K562 (cell line): ENCODE results near the gene PIH1D1. TPM values are rescaled to one million over a fixed set of nuclear protein-coding genes. Genes with fewer than 3 reads are reported as not detected.

Source experiments
- BRCA1 ChIP-seq, 2 experiments: fragments of 450-650 bp in 1 of 2; sonication (generic) in 1 of 2; formaldehyde crosslinking in 1 of 2; IDR thresholded peaks; 2 replicates each; pipeline versions ENCODE4 v1.5.0 to v1.6.1; 2017 to 2020; ENCODE audit warnings: mild to moderate bottlenecking in 1 of 2, missing genetic modification reagents in 1 of 2
- CAMTA2 ChIP-seq: fragments of 250-450 bp; sonication (Bioruptor Pico); conservative IDR thresholded peaks from 2 replicates; pipeline ENCODE4 v1.5.1; 2022
- EGR1 ChIP-seq: fragments of 450-650 bp; conservative IDR thresholded peaks from 2 replicates; pipeline ENCODE4 v1.6.1; 2017; ENCODE audit warnings: mild to moderate bottlenecking
- EP400 ChIP-seq: fragments of 450-650 bp; IDR thresholded peaks from 2 replicates; pipeline ENCODE4 v1.6.1; 2017; ENCODE audit warnings: antibody characterized with exemption, mild to moderate bottlenecking, moderate library complexity
- HMGN3 ChIP-seq: IDR thresholded peaks from 2 replicates; pipeline ENCODE4 v1.6.1; 2011; ENCODE audit warnings: borderline replicate concordance, low read depth, mild to moderate bottlenecking, mixed read lengths, low read length; ENCODE audit not compliant: insufficient read length; ENCODE audit errors: extremely low read depth
- MYBL2 ChIP-seq, 2 experiments: fragments of 450-650 bp in 1 of 2; sonication (generic) in 1 of 2; formaldehyde crosslinking in 1 of 2; IDR thresholded peaks; 2 replicates each; pipeline versions ENCODE4 v1.6.1 to v1.8.1; 2017 to 2022; ENCODE audit warnings: borderline replicate concordance in 1 of 2, inconsistent platforms in 1 of 2, low read depth in 1 of 2, mild to moderate bottlenecking in 1 of 2, missing genetic modification reagents in 1 of 2, moderate library complexity in 1 of 2
- NCOA4 ChIP-seq: fragments of 450-650 bp; IDR thresholded peaks from 2 replicates; pipeline ENCODE4 v1.6.1; 2018; ENCODE audit warnings: mild to moderate bottlenecking; ENCODE audit not compliant: partially characterized antibody
- NCOA6 ChIP-seq: fragments of 450-650 bp; IDR thresholded peaks from 2 replicates; pipeline ENCODE4 v1.6.1; 2017; ENCODE audit warnings: mild to moderate bottlenecking
- NFE2L1 ChIP-seq: fragments of 450-650 bp; IDR thresholded peaks from 2 replicates; pipeline ENCODE4 v1.6.1; 2016; ENCODE audit warnings: missing genetic modification characterization, low read depth, mild to moderate bottlenecking, missing compliant biosample characterization, moderate library complexity, borderline replicate concordance
- RBM15 ChIP-seq: fragments of 200-400 bp; formaldehyde crosslinking; IDR thresholded peaks from 2 replicates; pipeline ENCODE4 v1.6.1; 2018; ENCODE audit warnings: mild to moderate bottlenecking, low read length, moderate library complexity; ENCODE audit not compliant: insufficient read depth
- SREBF1 ChIP-seq: fragments of 150-350 bp; IDR thresholded peaks from 2 replicates; pipeline ENCODE4 v1.6.1; 2014; ENCODE audit warnings: antibody characterized with exemption, low read depth, low read length, borderline replicate concordance
- ZC3H8 ChIP-seq: fragments of 450-650 bp; IDR thresholded peaks from 2 replicates; pipeline ENCODE4 v1.6.1; 2017
- ZNF644 ChIP-seq: fragments of 200-800 bp; sonication (Bioruptor generic); IDR thresholded peaks from 2 replicates; pipeline ENCODE4 v1.6.1; 2016; ENCODE audit warnings: low read depth, missing genetic modification characterization, missing compliant biosample characterization
- ZNF77 ChIP-seq: fragments of 250-450 bp; sonication (Bioruptor Pico); IDR thresholded peaks from 2 replicates; pipeline ENCODE4 v1.5.0; 2020
- polyA plus RNA-seq, 8 experiments: library from polyadenylated mRNA; depleted of rRNA in 4 of 8; stranded (reverse) in 5 of 8; unstranded in 3 of 8; fragments of >200 nt; fragmentation: Nextera tagmentation in 2 of 8; fragmentation: Illumina TruSeq in 1 of 8; extraction: Ambion mirVana in 2 of 8; extraction: Trizol in 1 of 8; gene quantifications; 2 replicates each; pipeline versions ENCODE4 v1.2.1 to v1.2.3, GENCODE V29; 2011 to 2014; ENCODE audit warnings: inconsistent platforms in 1 of 8, missing spikeins in 1 of 8
- total RNA-seq, 7 experiments: library from RNA; depleted of rRNA in 6 of 7; stranded (reverse); fragments of >200 nt in 6 of 7; fragmentation: Illumina TruSeq in 2 of 7; extraction: Trizol in 2 of 7; gene quantifications; 2 replicates each; pipeline versions ENCODE4 v1.2.1 to v1.2.3, GENCODE V29; 2011 to 2021; ENCODE audit warnings: low replicate concordance in 1 of 7
- TF ChIP-seq, protein P1 (sequence below), 2 experiments: fragments of 250-450 bp in 1 of 2; fragments of 450-650 bp in 1 of 2; sonication (Bioruptor Pico) in 1 of 2; IDR thresholded peaks; 2 replicates each; pipeline versions ENCODE4 v1.6.1 to v1.8.0; 2016 to 2021; ENCODE audit warnings: mild to moderate bottlenecking in 2 of 2, moderate library complexity in 2 of 2, missing compliant biosample characterization in 1 of 2, missing genetic modification characterization in 1 of 2
- TF ChIP-seq, protein P2 (sequence below): fragments of 450-650 bp; IDR thresholded peaks from 2 replicates; pipeline ENCODE4 v1.7.1; 2018; ENCODE audit warnings: mild to moderate bottlenecking, low read depth; ENCODE audit not compliant: partially characterized antibody
- TF ChIP-seq, protein P3 (sequence below): fragments of 450-650 bp; formaldehyde crosslinking; IDR thresholded peaks from 2 replicates; pipeline ENCODE4 v1.4.0; 2022; ENCODE audit warnings: mild to moderate bottlenecking, moderate library complexity
- TF ChIP-seq, protein P4 (sequence below): fragments of 450-650 bp; formaldehyde crosslinking; IDR thresholded peaks from 2 replicates; pipeline ENCODE4 v1.4.0; 2022; ENCODE audit warnings: missing genetic modification characterization
- TF ChIP-seq, protein P5 (sequence below), 3 experiments: IDR thresholded peaks in 2 of 3; conservative IDR thresholded peaks in 1 of 3; 2 replicates each; pipeline ENCODE4 v1.5.1; 2011 to 2012; ENCODE audit warnings: low read length in 3 of 3, mild to moderate bottlenecking in 3 of 3, control low read depth in 2 of 3, improper control_type of control experiment in 1 of 3, inconsistent platforms in 1 of 3, low read depth in 1 of 3, mixed read lengths in 1 of 3, moderate library complexity in 1 of 3; ENCODE audit not compliant: insufficient read depth in 2 of 3

Gene PIH1D1
- total and polyA plus RNA-seq, 9 of the 15 experiments (the other 6 are each of a cell fraction or from before 2014, with no cell fraction given): 26.5 to 224 (median 137) TPM

DNA sequence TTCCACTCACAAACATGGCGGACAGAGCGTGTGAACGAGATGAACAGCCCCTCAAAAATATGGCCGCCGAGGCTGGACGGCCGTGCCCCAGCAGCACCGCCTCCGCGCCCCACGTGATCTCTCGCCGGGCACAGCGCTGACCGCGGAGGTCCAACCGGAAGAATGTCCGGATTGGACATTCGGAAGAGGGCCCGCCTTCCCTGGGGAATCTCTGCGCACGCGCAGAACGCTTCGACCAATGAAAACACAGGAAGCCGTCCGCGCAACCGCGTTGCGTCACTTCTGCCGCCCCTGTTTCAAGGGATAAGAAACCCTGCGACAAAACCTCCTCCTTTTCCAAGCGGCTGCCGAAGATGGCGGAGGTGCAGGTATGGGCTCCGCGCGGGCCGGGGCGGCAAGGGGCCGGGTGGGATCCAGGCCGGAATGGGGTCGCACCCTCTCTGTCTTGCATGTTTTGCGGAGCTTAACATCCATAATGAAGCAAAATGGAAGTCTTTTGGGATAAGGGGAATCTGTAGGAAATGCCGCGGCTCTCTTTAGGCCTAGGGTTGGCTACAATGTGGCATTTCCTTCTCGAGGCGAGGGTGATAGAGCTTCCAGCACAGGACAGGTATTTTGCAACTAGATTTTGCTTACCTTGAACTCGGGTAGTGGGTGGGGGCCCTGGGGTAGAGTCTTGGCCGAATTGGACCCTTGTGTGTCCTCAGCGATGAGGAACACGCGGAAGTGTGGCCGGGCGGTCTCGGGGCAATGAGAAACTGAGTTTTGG, 35.8 kb upstream of the PIH1D1 start, which contains the start of gene RPL13A (continued):
- TF ChIP-seq NCOA4 (no peak), ZNF644 (tag) (peak; percentile 89), RBM15 (no peak), NFE2L1 (tag) (no peak), NCOA6 (no peak), ZC3H8 (no peak), SREBF1 (no peak), MYBL2 (IDR thresholded peaks at IDR 0.05; ENCODE audit: low read depth) (no peak), MYBL2 (CRISPR knock-in tag; IDR thresholded peaks at IDR 0.05; ENCODE audit: borderline replicate concordance) (no peak), ZNF77 (no peak), BRCA1 (IDR thresholded peaks at IDR 0.05) (no peak), BRCA1 (CRISPR knock-in tag; IDR thresholded peaks at IDR 0.05) (no peak), HMGN3 (peak; percentile 72), CAMTA2 (CRISPR knock-in tag) (no peak), EP400 (peak; percentile 95), EGR1 (peak; percentile 89)
- TF ChIP-seq, protein P1, sequence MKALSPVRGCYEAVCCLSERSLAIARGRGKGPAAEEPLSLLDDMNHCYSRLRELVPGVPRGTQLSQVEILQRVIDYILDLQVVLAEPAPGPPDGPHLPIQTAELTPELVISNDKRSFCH (CRISPR knock-in tag; IDR thresholded peaks at IDR 0.05): no peak
- TF ChIP-seq, protein P1 (tag; IDR thresholded peaks at IDR 0.05): no peak
- TF ChIP-seq, protein P2, sequence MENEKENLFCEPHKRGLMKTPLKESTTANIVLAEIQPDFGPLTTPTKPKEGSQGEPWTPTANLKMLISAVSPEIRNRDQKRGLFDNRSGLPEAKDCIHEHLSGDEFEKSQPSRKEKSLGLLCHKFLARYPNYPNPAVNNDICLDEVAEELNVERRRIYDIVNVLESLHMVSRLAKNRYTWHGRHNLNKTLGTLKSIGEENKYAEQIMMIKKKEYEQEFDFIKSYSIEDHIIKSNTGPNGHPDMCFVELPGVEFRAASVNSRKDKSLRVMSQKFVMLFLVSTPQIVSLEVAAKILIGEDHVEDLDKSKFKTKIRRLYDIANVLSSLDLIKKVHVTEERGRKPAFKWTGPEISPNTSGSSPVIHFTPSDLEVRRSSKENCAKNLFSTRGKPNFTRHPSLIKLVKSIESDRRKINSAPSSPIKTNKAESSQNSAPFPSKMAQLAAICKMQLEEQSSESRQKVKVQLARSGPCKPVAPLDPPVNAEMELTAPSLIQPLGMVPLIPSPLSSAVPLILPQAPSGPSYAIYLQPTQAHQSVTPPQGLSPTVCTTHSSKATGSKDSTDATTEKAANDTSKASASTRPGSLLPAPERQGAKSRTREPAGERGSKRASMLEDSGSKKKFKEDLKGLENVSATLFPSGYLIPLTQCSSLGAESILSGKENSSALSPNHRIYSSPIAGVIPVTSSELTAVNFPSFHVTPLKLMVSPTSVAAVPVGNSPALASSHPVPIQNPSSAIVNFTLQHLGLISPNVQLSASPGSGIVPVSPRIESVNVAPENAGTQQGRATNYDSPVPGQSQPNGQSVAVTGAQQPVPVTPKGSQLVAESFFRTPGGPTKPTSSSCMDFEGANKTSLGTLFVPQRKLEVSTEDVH: no peak
- TF ChIP-seq, protein P3, sequence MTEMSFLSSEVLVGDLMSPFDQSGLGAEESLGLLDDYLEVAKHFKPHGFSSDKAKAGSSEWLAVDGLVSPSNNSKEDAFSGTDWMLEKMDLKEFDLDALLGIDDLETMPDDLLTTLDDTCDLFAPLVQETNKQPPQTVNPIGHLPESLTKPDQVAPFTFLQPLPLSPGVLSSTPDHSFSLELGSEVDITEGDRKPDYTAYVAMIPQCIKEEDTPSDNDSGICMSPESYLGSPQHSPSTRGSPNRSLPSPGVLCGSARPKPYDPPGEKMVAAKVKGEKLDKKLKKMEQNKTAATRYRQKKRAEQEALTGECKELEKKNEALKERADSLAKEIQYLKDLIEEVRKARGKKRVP: peak; percentile 74
- TF ChIP-seq, protein P4, sequence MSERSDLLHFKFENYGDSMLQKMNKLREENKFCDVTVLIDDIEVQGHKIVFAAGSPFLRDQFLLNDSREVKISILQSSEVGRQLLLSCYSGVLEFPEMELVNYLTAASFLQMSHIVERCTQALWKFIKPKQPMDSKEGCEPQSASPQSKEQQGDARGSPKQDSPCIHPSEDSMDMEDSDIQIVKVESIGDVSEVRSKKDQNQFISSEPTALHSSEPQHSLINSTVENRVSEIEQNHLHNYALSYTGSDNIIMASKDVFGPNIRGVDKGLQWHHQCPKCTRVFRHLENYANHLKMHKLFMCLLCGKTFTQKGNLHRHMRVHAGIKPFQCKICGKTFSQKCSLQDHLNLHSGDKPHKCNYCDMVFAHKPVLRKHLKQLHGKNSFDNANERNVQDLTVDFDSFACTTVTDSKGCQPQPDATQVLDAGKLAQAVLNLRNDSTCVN (CRISPR knock-in tag): peak; percentile 52
- TF ChIP-seq, protein P5, sequence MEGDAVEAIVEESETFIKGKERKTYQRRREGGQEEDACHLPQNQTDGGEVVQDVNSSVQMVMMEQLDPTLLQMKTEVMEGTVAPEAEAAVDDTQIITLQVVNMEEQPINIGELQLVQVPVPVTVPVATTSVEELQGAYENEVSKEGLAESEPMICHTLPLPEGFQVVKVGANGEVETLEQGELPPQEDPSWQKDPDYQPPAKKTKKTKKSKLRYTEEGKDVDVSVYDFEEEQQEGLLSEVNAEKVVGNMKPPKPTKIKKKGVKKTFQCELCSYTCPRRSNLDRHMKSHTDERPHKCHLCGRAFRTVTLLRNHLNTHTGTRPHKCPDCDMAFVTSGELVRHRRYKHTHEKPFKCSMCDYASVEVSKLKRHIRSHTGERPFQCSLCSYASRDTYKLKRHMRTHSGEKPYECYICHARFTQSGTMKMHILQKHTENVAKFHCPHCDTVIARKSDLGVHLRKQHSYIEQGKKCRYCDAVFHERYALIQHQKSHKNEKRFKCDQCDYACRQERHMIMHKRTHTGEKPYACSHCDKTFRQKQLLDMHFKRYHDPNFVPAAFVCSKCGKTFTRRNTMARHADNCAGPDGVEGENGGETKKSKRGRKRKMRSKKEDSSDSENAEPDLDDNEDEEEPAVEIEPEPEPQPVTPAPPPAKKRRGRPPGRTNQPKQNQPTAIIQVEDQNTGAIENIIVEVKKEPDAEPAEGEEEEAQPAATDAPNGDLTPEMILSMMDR (IDR thresholded peaks at IDR 0.05 in 2 of 3, conservative IDR thresholded peaks at IDR 0.05 in 1 of 3; ENCODE audit: insufficient read depth in 2 of 3, low read depth in 1 of 3, low read length in 3 of 3): no peak
